ENCODE results near the gene AGR2. TPM values are rescaled to one million over a fixed set of nuclear protein-coding genes. Genes with fewer than 3 reads are reported as not detected.

AGR2 gene
- total RNA-seq, 4 donors from 2014 or later: 0.46 TPM; not detected in 3

- ATAC-seq (ENCODE audit: low FRiP score) (no peak), DNase-seq (ENCODE audit: low spot score) (no peak)
- TF ChIP-seq CTCF (IDR thresholded peaks at IDR 0.05): no peak
Measured at GRCh38 chr7:16791905-16792698, 12.7 kb downstream of the AGR2 start.

- ATAC-seq (ENCODE audit: low FRiP score): no peak
- TF ChIP-seq CTCF (IDR thresholded peaks at IDR 0.05): no peak
- no peak for DNase-seq (ENCODE audit: low spot score)
Measured at GRCh38 chr7:16791071-16791470, 13.7 kb downstream of the AGR2 start.

GRCh38 chr7:16787127-16787526 is 17.7 kb downstream of the AGR2 start:
- DNase-seq (ENCODE audit: low spot score) (no peak), ATAC-seq (ENCODE audit: low FRiP score) (no peak)
- no peak for TF ChIP-seq CTCF (IDR thresholded peaks at IDR 0.05)

GRCh38 chr7:16786257-16786656 is 18.5 kb downstream of the AGR2 start:
- no peak for ATAC-seq (ENCODE audit: low FRiP score)
- no peak for TF ChIP-seq CTCF (IDR thresholded peaks at IDR 0.05)
- DNase-seq (ENCODE audit: low spot score): no peak

GRCh38 chr7:16785846-16786245 is 19.0 kb downstream of the AGR2 start:
- TF ChIP-seq CTCF (IDR thresholded peaks at IDR 0.05): no peak
- no peak for DNase-seq (ENCODE audit: low spot score)
- ATAC-seq (ENCODE audit: low FRiP score): no peak

GRCh38 chr7:16785321-16785720 is 19.5 kb downstream of the AGR2 start:
- no peak for TF ChIP-seq CTCF (IDR thresholded peaks at IDR 0.05)
- ATAC-seq (ENCODE audit: low FRiP score): no peak
- DNase-seq (ENCODE audit: low spot score): no peak

GRCh38 chr7:16780596-16780995 is 24.2 kb downstream of the AGR2 start:
- ATAC-seq (ENCODE audit: low FRiP score): no peak
- no peak for TF ChIP-seq CTCF (IDR thresholded peaks at IDR 0.05)
- DNase-seq (ENCODE audit: low spot score): no peak

Measured in omental fat pad (tissue), 4 donors.